HepG2 (cell line): ENCODE measurements around the gene EIF4A3. TPM values are rescaled to one million over a fixed set of nuclear protein-coding genes. Genes with fewer than 3 reads are reported as not detected.

Source experiments
- BCL6 ChIP-seq: IDR thresholded peaks from 2 replicates; pipeline ENCODE4 v1.6.1; 2016; ENCODE audit warnings: missing genetic modification reagents, missing compliant biosample characterization
- CREM ChIP-seq, 2 experiments: sonication (generic) in 1 of 2; formaldehyde crosslinking in 1 of 2; IDR thresholded peaks; 2 replicates each; pipeline versions ENCODE4 v1.4.0 to v1.6.1; 2016 to 2020; ENCODE audit warnings: antibody characterized with exemption in 1 of 2, mild to moderate bottlenecking in 1 of 2, missing genetic modification reagents in 1 of 2
- CTCF ChIP-seq: sonication (generic); formaldehyde crosslinking; IDR thresholded peaks from 2 replicates; pipeline ENCODE4 v1.5.0; 2020; ENCODE audit warnings: mild to moderate bottlenecking, missing genetic modification reagents, moderate library complexity
- HNF1A ChIP-seq, 2 experiments: sonication (generic) in 1 of 2; formaldehyde crosslinking in 1 of 2; IDR thresholded peaks; 2 replicates each; pipeline versions ENCODE4 v1.4.0 to v1.6.1; 2016 to 2020; ENCODE audit warnings: borderline replicate concordance in 1 of 2, low read depth in 1 of 2, mild to moderate bottlenecking in 1 of 2, missing genetic modification reagents in 1 of 2
- HNF4A ChIP-seq: sonication (generic); formaldehyde crosslinking; IDR thresholded peaks from 2 replicates; pipeline ENCODE4 v1.4.0; 2020; ENCODE audit warnings: missing genetic modification reagents
- KDM5A ChIP-seq: fragments of 200-600 bp; sonication (generic); IDR thresholded peaks from 2 replicates; pipeline ENCODE4 v1.7.0; 2018; ENCODE audit warnings: antibody characterized with exemption, mild to moderate bottlenecking, low read length, borderline replicate concordance
- MXD4 ChIP-seq: IDR thresholded peaks from 2 replicates; pipeline ENCODE4 v1.6.1; 2016; ENCODE audit warnings: mild to moderate bottlenecking, missing biosample characterization, missing genetic modification reagents
- NBN ChIP-seq: fragments of 450-650 bp; conservative IDR thresholded peaks from 2 replicates; pipeline ENCODE4 v1.6.1; 2017
- NR0B2 ChIP-seq: sonication (generic); formaldehyde crosslinking; IDR thresholded peaks from 2 replicates; pipeline ENCODE4 v1.4.0; 2020; ENCODE audit warnings: mild to moderate bottlenecking, missing genetic modification reagents
- RAD51 ChIP-seq: fragments of 450-650 bp; IDR thresholded peaks from 2 replicates; pipeline ENCODE4 v1.6.1; 2016; ENCODE audit warnings: borderline replicate concordance
- SMAD3 ChIP-seq: sonication (generic); formaldehyde crosslinking; IDR thresholded peaks from 2 replicates; pipeline ENCODE4 v1.4.0; 2020; ENCODE audit warnings: missing genetic modification reagents
- SNAI1 ChIP-seq: sonication (generic); formaldehyde crosslinking; IDR thresholded peaks from 2 replicates; pipeline ENCODE4 v1.5.0; 2020; ENCODE audit warnings: mild to moderate bottlenecking, missing genetic modification reagents, borderline replicate concordance
- SRSF9 ChIP-seq: fragments of 200-400 bp; formaldehyde crosslinking; IDR thresholded peaks from 2 replicates; pipeline ENCODE4 v1.6.1; 2018; ENCODE audit warnings: borderline replicate concordance, mild to moderate bottlenecking, low read depth, low read length; ENCODE audit not compliant: insufficient read depth, poor library complexity, severe bottlenecking
- ZBTB7A ChIP-seq: sonication (generic); formaldehyde crosslinking; IDR thresholded peaks from 2 replicates; pipeline ENCODE4 v1.8.0; 2022; ENCODE audit warnings: mild to moderate bottlenecking, missing genetic modification reagents
- ZKSCAN5 ChIP-seq: sonication (generic); formaldehyde crosslinking; IDR thresholded peaks from 2 replicates; pipeline ENCODE4 v1.5.1; 2020; ENCODE audit warnings: mild to moderate bottlenecking, missing genetic modification reagents
- ZNF101 ChIP-seq: sonication (generic); formaldehyde crosslinking; IDR thresholded peaks from 2 replicates; pipeline ENCODE4 v1.4.0; 2020; ENCODE audit warnings: mild to moderate bottlenecking, low read depth, missing genetic modification reagents, borderline replicate concordance
- ZNF343 ChIP-seq: sonication (generic); formaldehyde crosslinking; IDR thresholded peaks from 2 replicates; pipeline ENCODE4 v1.4.0; 2020; ENCODE audit warnings: mild to moderate bottlenecking, missing genetic modification reagents
- ZNF549 ChIP-seq: sonication (generic); formaldehyde crosslinking; IDR thresholded peaks from 2 replicates; pipeline ENCODE4 v1.5.0; 2020; ENCODE audit warnings: missing genetic modification reagents
- ZNF737 ChIP-seq: sonication (generic); formaldehyde crosslinking; IDR thresholded peaks from 2 replicates; pipeline ENCODE4 v1.5.0; 2020; ENCODE audit warnings: missing genetic modification reagents, mild to moderate bottlenecking, borderline replicate concordance
- ZNF775 ChIP-seq: sonication (generic); formaldehyde crosslinking; IDR thresholded peaks from 2 replicates; pipeline ENCODE4 v1.4.0; 2020; ENCODE audit warnings: missing genetic modification reagents, mild to moderate bottlenecking, moderate library complexity, borderline replicate concordance
- ZNF780A ChIP-seq: sonication (generic); formaldehyde crosslinking; IDR thresholded peaks from 2 replicates; pipeline ENCODE4 v1.8.0; 2022; ENCODE audit warnings: mild to moderate bottlenecking, missing genetic modification reagents, moderate library complexity
- ZNF850 ChIP-seq: sonication (generic); formaldehyde crosslinking; conservative IDR thresholded peaks from 2 replicates; pipeline ENCODE4 v1.9.0; 2021; ENCODE audit warnings: mild to moderate bottlenecking, missing genetic modification reagents
- ZNF878 ChIP-seq: sonication (generic); formaldehyde crosslinking; IDR thresholded peaks from 2 replicates; pipeline ENCODE4 v1.8.1; 2023; ENCODE audit warnings: mild to moderate bottlenecking, missing genetic modification reagents, moderate library complexity
- polyA plus RNA-seq, 8 experiments: library from polyadenylated mRNA; depleted of rRNA in 3 of 8; stranded (reverse) in 7 of 8; unstranded in 1 of 8; fragments of >200 nt; fragmentation: Illumina TruSeq in 4 of 8; extraction: Trizol in 4 of 8; gene quantifications; 2 replicates each; pipeline versions ENCODE4 v1.2.1 to v1.2.3, GENCODE V29; 2011 to 2016; ENCODE audit warnings: low read depth in 4 of 8, missing spikeins in 1 of 8, mixed read lengths in 1 of 8; ENCODE audit not compliant: insufficient read depth in 1 of 8
- total RNA-seq, 5 experiments: library from RNA; depleted of rRNA; stranded (reverse); fragments of >200 nt; fragmentation: Illumina TruSeq; extraction: Trizol; gene quantifications; 2 replicates each; pipeline ENCODE4 v1.2.3, GENCODE V29; 2016; ENCODE audit warnings: low read depth in 1 of 5

The EIF4A3 gene
- total and polyA plus RNA-seq, 2 of the 13 experiments (the other 11 are each of a cell fraction or from before 2014, with no cell fraction given), result 145 to 187 TPM

- peak; percentile 31; the same call in 1 of the 2 replicates for TF ChIP-seq HNF1A (IDR thresholded peaks at IDR 0.05; ENCODE audit: low read depth)
- peak; percentile 87 for TF ChIP-seq HNF1A (CRISPR knock-in tag; IDR thresholded peaks at IDR 0.05; ENCODE audit: borderline replicate concordance)
- TF ChIP-seq ZNF737 (CRISPR knock-in tag), result no peak
- peak; percentile 40; the same call in 1 of the 2 replicates for TF ChIP-seq ZNF850 (CRISPR knock-in tag)
- peak; percentile 29 for TF ChIP-seq BCL6 (CRISPR knock-in tag)
- no peak for TF ChIP-seq NBN
- TF ChIP-seq SRSF9, result no peak
- peak; percentile 97 for TF ChIP-seq NR0B2 (CRISPR knock-in tag)
- no peak for TF ChIP-seq SNAI1 (CRISPR knock-in tag)
- TF ChIP-seq ZNF101 (CRISPR knock-in tag), result peak; percentile 76; the same call in 1 of the 2 replicates
- peak; percentile 87 for TF ChIP-seq CREM (IDR thresholded peaks at IDR 0.05)
- no peak for TF ChIP-seq CREM (CRISPR knock-in tag; IDR thresholded peaks at IDR 0.05)
- TF ChIP-seq HNF4A, result peak; percentile 36; the same call in 1 of the 2 replicates
- no peak for TF ChIP-seq ZNF878 (CRISPR knock-in tag)
- TF ChIP-seq ZBTB7A (CRISPR knock-in tag), result no peak; the same call in 1 of the 2 replicates
- TF ChIP-seq ZNF549, result no peak
- TF ChIP-seq ZNF343, result peak; percentile 94
- TF ChIP-seq ZKSCAN5 (CRISPR knock-in tag), result no peak
- TF ChIP-seq MXD4, result peak; percentile 87; the same call in 1 of the 2 replicates
- TF ChIP-seq RAD51, result peak; percentile 51; the same call in 1 of the 2 replicates
- no peak for TF ChIP-seq ZNF775 (CRISPR knock-in tag)
- peak; percentile 19; the same call in 1 of the 2 replicates for TF ChIP-seq ZNF780A (CRISPR knock-in tag)
- peak; percentile 89 for TF ChIP-seq KDM5A
- peak; percentile 54 for TF ChIP-seq CTCF
- TF ChIP-seq SMAD3 (CRISPR knock-in tag), result 0 out of 2 replicates have a peak, but pooled peaks have one; percentile 58
These were observed at the start of gene EIF4A3 (continued) for GRCh38 chr17:80147035-80147822.
